Tibial nerve (tissue), 4 donors: ENCODE data around the gene DPP10.

Experiments used
- CTCF ChIP-seq, 5 experiments: fragments of 200-600 bp in 3 of 5; fragments of 450-650 bp in 2 of 5; sonication (generic) in 3 of 5; IDR thresholded peaks; one replicate each; pipeline ENCODE4 v1.5.1; 2016 to 2019; ENCODE audit warnings: antibody characterized with exemption in 5 of 5, mild to moderate bottlenecking in 3 of 5, moderate library complexity in 2 of 5
- EP300 ChIP-seq, 2 donors: sonication (generic); formaldehyde crosslinking; IDR thresholded peaks; one replicate each; pipeline ENCODE4 v1.6.1; 2017; ENCODE audit warnings: antibody characterized with exemption in 2 of 2, mild to moderate bottlenecking in 1 of 2

GRCh38 chr2:114614592-114614991, 172.2 kb downstream of the DPP10 start:
- TF ChIP-seq EP300 (IDR thresholded peaks at IDR 0.05), result no peak
- no peak for TF ChIP-seq CTCF (IDR thresholded peaks at IDR 0.05)
